Measurements from ENCODE around the gene GFRA1.

The GFRA1 gene

GRCh38 chr10:116154651-116155050 is 118.4 kb downstream of the GFRA1 start:
- 85 to 92% methylated on average over 1 of the region's 1 CpG for WGBS, 2 experiments
- no peaks in the 10 kb centered on the region for H3K36me3 ChIP-seq (ENCODE audit: control insufficient read depth, insufficient read depth, low read length)

GRCh38 chr10:116151076-116151475 is 121.9 kb downstream of the GFRA1 start:
- Histone ChIP-seq H3K27me3 (ENCODE audit: control insufficient read depth, insufficient read depth, low read length, poor library complexity, severe bottlenecking) (no peaks in the 10 kb centered on the region), H3K9me3 (ENCODE audit: control insufficient read depth, low read length) (no peaks in the 10 kb centered on the region), H3K27ac (ENCODE audit: insufficient read depth, low read depth, low read length, poor library complexity, severe bottlenecking) (no peak overlapping the region), H3K36me3 (ENCODE audit: control insufficient read depth, insufficient read depth, low read length) (no peaks in the 10 kb centered on the region), H3K4me1 (ENCODE audit: control insufficient read depth, insufficient read depth, low read length) (peaks cover 5% of the 10 kb centered on the region), H3K4me3 (ENCODE audit: insufficient read depth, low read depth, low read length) (no peak overlapping the region)

More at GRCh38 chr10:116154651-116155050, 118.4 kb downstream of the GFRA1 start:
- Histone ChIP-seq H3K27ac (ENCODE audit: insufficient read depth, low read depth, low read length, poor library complexity, severe bottlenecking) (no peak overlapping the region), H3K4me1 (ENCODE audit: control insufficient read depth, insufficient read depth, low read length) (no peaks in the 10 kb centered on the region), H3K9me3 (ENCODE audit: control insufficient read depth, low read length) (no peaks in the 10 kb centered on the region), H3K27me3 (ENCODE audit: control insufficient read depth, insufficient read depth, low read length, poor library complexity, severe bottlenecking) (no peaks in the 10 kb centered on the region), H3K4me3 (ENCODE audit: insufficient read depth, low read depth, low read length) (no peak overlapping the region)

- H3K4me3 ChIP-seq (ENCODE audit: insufficient read depth, low read depth, low read length), result no peak overlapping the region
- no peaks in the 10 kb centered on the region for H3K27me3 ChIP-seq (ENCODE audit: control insufficient read depth, insufficient read depth, low read length, poor library complexity, severe bottlenecking)
- no peaks in the 10 kb centered on the region for H3K9me3 ChIP-seq (ENCODE audit: control insufficient read depth, low read length)
- H3K4me1 ChIP-seq (ENCODE audit: control insufficient read depth, insufficient read depth, low read length), result peaks cover 5% of the 10 kb centered on the region
- H3K36me3 ChIP-seq (ENCODE audit: control insufficient read depth, insufficient read depth, low read length), result no peaks in the 10 kb centered on the region
- 67 to 74% methylated on average over 5 of the region's 6 CpGs for WGBS, 2 experiments
- H3K27ac ChIP-seq (ENCODE audit: insufficient read depth, low read depth, low read length, poor library complexity, severe bottlenecking), result no peak overlapping the region
Observed at GRCh38 chr10:116150606-116151005, 122.4 kb downstream of the GFRA1 start.

DNA sequence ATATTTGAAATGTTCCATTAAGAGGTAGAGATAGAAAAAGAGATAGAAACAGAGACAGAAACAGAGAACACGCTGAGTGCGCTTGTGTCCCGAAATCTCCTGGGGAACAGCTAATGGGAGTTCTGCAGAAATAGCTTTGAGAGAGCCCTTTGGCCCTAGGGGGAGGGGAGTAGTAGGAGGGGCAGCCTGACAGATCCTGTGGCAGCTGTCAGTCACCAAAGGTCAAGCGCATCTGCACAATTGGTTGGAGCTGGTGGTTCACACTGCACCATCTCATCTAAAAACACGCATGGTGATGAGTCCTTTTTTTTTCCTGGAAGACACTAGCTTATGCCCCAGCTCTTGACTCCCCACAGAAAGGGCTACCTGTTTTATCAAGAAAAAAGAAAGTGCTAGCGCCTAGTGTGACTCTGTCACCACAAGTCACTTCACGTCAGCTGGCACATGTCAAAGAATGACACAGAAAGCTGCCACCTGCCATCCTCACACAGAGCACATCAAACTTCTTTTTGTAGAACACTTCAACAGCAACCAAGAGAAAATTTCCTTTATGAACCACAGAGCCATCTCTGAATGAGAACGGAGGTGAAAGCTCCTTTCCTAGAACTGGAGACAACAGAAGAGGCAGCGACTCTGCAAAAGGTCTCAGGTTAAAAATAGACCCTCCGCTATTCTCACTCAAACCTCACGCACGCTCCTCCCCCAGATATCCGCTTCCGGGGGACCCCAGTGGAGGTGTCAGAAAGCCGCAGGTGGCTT is 125.7 kb downstream of the GFRA1 start:
- peaks cover 5% of the 10 kb centered on the region for H3K4me1 ChIP-seq (ENCODE audit: control insufficient read depth, insufficient read depth, low read length)
- no peak overlapping the region for H3K27ac ChIP-seq (ENCODE audit: insufficient read depth, low read depth, low read length, poor library complexity, severe bottlenecking)
- no peaks in the 10 kb centered on the region for H3K9me3 ChIP-seq (ENCODE audit: control insufficient read depth, low read length)
- no peak overlapping the region for H3K4me3 ChIP-seq (ENCODE audit: insufficient read depth, low read depth, low read length)
- no peaks in the 10 kb centered on the region for H3K27me3 ChIP-seq (ENCODE audit: control insufficient read depth, insufficient read depth, low read length, poor library complexity, severe bottlenecking)
- WGBS, 2 experiments, result 84 to 88% methylated on average over 15 of the region's 15 CpGs
- H3K36me3 ChIP-seq (ENCODE audit: control insufficient read depth, insufficient read depth, low read length), result no peaks in the 10 kb centered on the region

DNA sequence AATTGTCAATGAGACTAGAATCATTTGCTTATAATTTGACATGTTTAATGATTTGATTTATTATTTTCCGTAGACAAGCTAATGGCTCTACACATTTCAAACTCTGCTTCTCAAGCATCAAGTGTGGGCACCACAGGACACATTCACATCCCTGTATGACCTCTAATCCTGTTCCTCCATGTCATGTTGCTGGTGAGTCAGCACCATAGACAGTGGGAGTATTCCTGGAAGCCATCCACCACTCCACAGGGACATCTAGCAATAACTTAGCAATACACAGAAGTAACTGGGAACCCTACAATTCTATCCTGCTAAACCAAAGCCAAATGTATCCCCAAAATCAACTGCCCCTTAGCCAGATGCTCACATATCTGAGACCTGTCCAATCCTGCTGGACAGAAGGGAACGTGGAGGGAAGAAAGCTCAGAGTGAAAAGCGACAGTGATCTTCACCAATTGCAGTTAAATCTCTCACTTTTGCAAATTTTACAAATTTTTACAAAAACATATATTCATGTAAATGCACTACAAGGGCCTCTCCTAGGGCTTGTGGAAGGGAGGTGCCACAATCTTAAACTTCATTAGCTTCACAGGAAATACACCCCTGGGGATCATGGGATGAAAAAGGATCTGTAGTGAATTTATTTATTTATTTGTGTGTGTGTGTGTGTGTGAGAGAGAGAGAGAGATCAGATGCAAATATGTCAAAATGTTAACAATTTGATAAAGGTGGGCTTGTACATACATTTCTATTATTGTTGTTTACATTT is 126.5 kb downstream of the GFRA1 start:
- WGBS, 2 experiments, result 79 to 90% methylated on average over 2 to 3 of the region's 3 CpGs
- H3K4me1 ChIP-seq (ENCODE audit: control insufficient read depth, insufficient read depth, low read length), result peaks cover 5% of the 10 kb centered on the region
- H3K27me3 ChIP-seq (ENCODE audit: control insufficient read depth, insufficient read depth, low read length, poor library complexity, severe bottlenecking), result no peaks in the 10 kb centered on the region
- H3K4me3 ChIP-seq (ENCODE audit: insufficient read depth, low read depth, low read length), result no peak overlapping the region
- H3K36me3 ChIP-seq (ENCODE audit: control insufficient read depth, insufficient read depth, low read length), result no peaks in the 10 kb centered on the region
- H3K27ac ChIP-seq (ENCODE audit: insufficient read depth, low read depth, low read length, poor library complexity, severe bottlenecking), result no peak overlapping the region
- H3K9me3 ChIP-seq (ENCODE audit: control insufficient read depth, low read length), result no peaks in the 10 kb centered on the region

DNA sequence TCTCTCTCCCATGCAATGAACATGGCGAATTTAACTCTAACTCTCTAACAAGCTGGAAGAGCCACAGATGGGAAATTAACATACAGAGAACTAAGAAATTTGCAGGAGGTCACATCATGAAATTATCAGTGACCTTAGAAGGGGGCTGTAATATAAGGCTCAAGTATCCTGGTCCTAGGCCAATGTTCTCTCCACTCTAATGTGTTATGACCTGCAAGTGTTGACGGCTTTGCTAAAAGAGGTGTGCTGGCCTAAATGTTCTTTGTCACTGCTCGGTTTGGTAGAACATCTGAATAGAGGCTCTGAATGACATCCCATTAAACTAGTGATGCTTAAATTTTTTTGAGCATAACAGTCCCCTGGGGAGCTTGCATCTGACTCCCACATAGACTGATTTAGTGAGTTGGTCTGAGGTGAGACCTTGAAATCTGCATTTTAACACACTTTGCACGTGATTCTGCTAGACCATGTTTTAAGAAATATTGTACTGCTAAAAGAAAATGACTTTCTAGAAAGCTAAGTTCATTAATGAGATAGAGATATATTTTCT is 129.3 kb downstream of the GFRA1 start:
- Histone ChIP-seq H3K4me1 (ENCODE audit: control insufficient read depth, insufficient read depth, low read length) (peaks cover 5% of the 10 kb centered on the region), H3K36me3 (ENCODE audit: control insufficient read depth, insufficient read depth, low read length) (no peaks in the 10 kb centered on the region), H3K27ac (ENCODE audit: insufficient read depth, low read depth, low read length, poor library complexity, severe bottlenecking) (no peak overlapping the region), H3K27me3 (ENCODE audit: control insufficient read depth, insufficient read depth, low read length, poor library complexity, severe bottlenecking) (no peaks in the 10 kb centered on the region), H3K9me3 (ENCODE audit: control insufficient read depth, low read length) (no peaks in the 10 kb centered on the region), H3K4me3 (ENCODE audit: insufficient read depth, low read depth, low read length) (no peak overlapping the region)
- 86 to 90% methylated on average over 2 to 4 of the region's 4 CpGs for WGBS, 2 experiments

GRCh38 chr10:116141855-116142254 is 131.2 kb downstream of the GFRA1 start:
- Histone ChIP-seq H3K36me3 (ENCODE audit: control insufficient read depth, insufficient read depth, low read length) (no peaks in the 10 kb centered on the region), H3K9me3 (ENCODE audit: control insufficient read depth, low read length) (no peaks in the 10 kb centered on the region), H3K27ac (ENCODE audit: insufficient read depth, low read depth, low read length, poor library complexity, severe bottlenecking) (no peak overlapping the region), H3K4me3 (ENCODE audit: insufficient read depth, low read depth, low read length) (no peak overlapping the region), H3K27me3 (ENCODE audit: control insufficient read depth, insufficient read depth, low read length, poor library complexity, severe bottlenecking) (no peaks in the 10 kb centered on the region), H3K4me1 (ENCODE audit: control insufficient read depth, insufficient read depth, low read length) (peaks cover 3% of the 10 kb centered on the region)
- 83 to 90% methylated on average over 5 of the region's 5 CpGs for WGBS, 2 experiments

DNA sequence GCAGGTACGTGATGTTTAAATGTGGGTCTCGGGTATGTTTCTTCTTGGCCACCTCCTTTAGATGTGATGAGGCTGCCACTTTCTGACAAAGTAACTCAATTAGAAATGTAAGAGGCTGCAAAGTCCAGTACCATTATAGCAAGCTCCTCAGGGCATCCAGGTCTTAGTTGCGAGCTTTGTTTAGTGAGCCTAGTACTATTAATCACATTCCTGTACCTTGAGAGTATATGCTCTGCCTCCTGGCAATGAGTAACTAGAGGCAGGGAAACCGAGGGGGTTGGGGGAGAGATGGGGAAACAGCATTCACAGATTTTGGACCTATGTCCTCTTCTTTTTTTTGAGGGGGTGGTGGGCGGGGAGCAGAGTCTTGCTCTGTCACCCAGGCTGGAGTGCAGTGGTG is 131.8 kb downstream of the GFRA1 start:
- H3K4me3 ChIP-seq (ENCODE audit: insufficient read depth, low read depth, low read length), result no peak overlapping the region
- no peaks in the 10 kb centered on the region for H3K9me3 ChIP-seq (ENCODE audit: control insufficient read depth, low read length)
- WGBS, 2 experiments, result 92 to 95% methylated on average over 4 to 5 of the region's 5 CpGs
- no peaks in the 10 kb centered on the region for H3K27me3 ChIP-seq (ENCODE audit: control insufficient read depth, insufficient read depth, low read length, poor library complexity, severe bottlenecking)
- H3K4me1 ChIP-seq (ENCODE audit: control insufficient read depth, insufficient read depth, low read length), result no peaks in the 10 kb centered on the region
- no peak overlapping the region for H3K27ac ChIP-seq (ENCODE audit: insufficient read depth, low read depth, low read length, poor library complexity, severe bottlenecking)
- no peaks in the 10 kb centered on the region for H3K36me3 ChIP-seq (ENCODE audit: control insufficient read depth, insufficient read depth, low read length)

DNA sequence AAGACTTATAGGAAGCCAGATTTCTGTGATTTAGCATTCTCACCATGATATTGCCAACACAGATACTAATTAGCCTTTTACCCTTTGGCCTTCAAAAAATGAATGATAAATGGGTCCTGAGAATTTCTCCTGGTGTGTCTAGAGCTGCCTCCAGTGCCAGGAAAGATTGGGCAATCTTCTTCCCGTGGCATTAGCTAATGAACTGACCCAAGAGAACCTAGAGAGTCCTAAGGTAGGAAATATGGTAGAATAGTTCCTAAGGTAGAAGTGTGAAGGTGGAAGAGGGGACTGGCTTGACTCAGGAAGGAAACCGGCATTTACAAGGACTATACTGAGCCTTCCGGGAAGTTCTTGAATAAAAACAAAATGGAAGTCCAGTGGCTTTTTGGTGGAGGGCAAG is 133.1 kb downstream of the GFRA1 start:
- Histone ChIP-seq H3K36me3 (ENCODE audit: control insufficient read depth, insufficient read depth, low read length) (no peaks in the 10 kb centered on the region), H3K27me3 (ENCODE audit: control insufficient read depth, insufficient read depth, low read length, poor library complexity, severe bottlenecking) (no peaks in the 10 kb centered on the region), H3K4me1 (ENCODE audit: control insufficient read depth, insufficient read depth, low read length) (no peaks in the 10 kb centered on the region), H3K4me3 (ENCODE audit: insufficient read depth, low read depth, low read length) (no peak overlapping the region), H3K9me3 (ENCODE audit: control insufficient read depth, low read length) (no peaks in the 10 kb centered on the region), H3K27ac (ENCODE audit: insufficient read depth, low read depth, low read length, poor library complexity, severe bottlenecking) (no peak overlapping the region)
- 63 to 64% methylated on average over 3 of the region's 3 CpGs for WGBS, 2 experiments

GRCh38 chr10:116138897-116139296 is 134.1 kb downstream of the GFRA1 start:
- Histone ChIP-seq H3K9me3 (ENCODE audit: control insufficient read depth, low read length) (no peaks in the 10 kb centered on the region), H3K27ac (ENCODE audit: insufficient read depth, low read depth, low read length, poor library complexity, severe bottlenecking) (no peak overlapping the region), H3K36me3 (ENCODE audit: control insufficient read depth, insufficient read depth, low read length) (no peaks in the 10 kb centered on the region), H3K4me1 (ENCODE audit: control insufficient read depth, insufficient read depth, low read length) (no peaks in the 10 kb centered on the region), H3K4me3 (ENCODE audit: insufficient read depth, low read depth, low read length) (no peak overlapping the region), H3K27me3 (ENCODE audit: control insufficient read depth, insufficient read depth, low read length, poor library complexity, severe bottlenecking) (no peaks in the 10 kb centered on the region)
- 91 to 99% methylated on average over 4 of the region's 4 CpGs for WGBS, 2 experiments
